Mucosa of descending colon (tissue), 3 donors: ENCODE measurements around the gene TSR1. TPM values are rescaled to one million over a fixed set of nuclear protein-coding genes. Genes with fewer than 3 reads are reported as not detected.

Experiments used
- ATAC-seq: fragments of 200-7000 bp; cut with Tn5 transposase; one replicate; pipeline ENCODE4 v1.9.1; 2020; ENCODE audit warnings: mild to moderate bottlenecking, moderate library complexity
- DNase-seq, 3 donors: peaks; one replicate each; pipeline ENCODE4 v3.0.0-alpha.2; 2020
- H3K36me3 ChIP-seq: fragments of 200-600 bp; one replicate; pipeline ENCODE4 v1.8.0; 2021; ENCODE audit warnings: low read depth, mild to moderate bottlenecking
- H3K4me1 ChIP-seq: fragments of 200-600 bp; one replicate; pipeline ENCODE4 v1.8.0; 2021; ENCODE audit warnings: low read depth, mild to moderate bottlenecking
- H3K4me3 ChIP-seq: fragments of 200-600 bp; one replicate; pipeline ENCODE4 v1.8.0; 2021; ENCODE audit warnings: mild to moderate bottlenecking
- H3K9me3 ChIP-seq: fragments of 200-600 bp; one replicate; pipeline ENCODE4 v1.8.0; 2021; ENCODE audit warnings: mild to moderate bottlenecking
- CTCF ChIP-seq: fragments of 200-600 bp; IDR thresholded peaks from one replicate; pipeline ENCODE4 v1.8.0; 2022; ENCODE audit warnings: antibody characterized with exemption, mild to moderate bottlenecking
- intact Hi-C, 2 donors: fragments of 100-400 bp; cut with DNase I in 1 of 2; cut with micrococcal nuclease in 1 of 2; formaldehyde crosslinking; loops; one replicate each; pipeline versions ENCODE4 v1.11.0 to v1.11.1; 2022; cut with DNase I, micrococcal nuclease
- total RNA-seq, 3 donors: library from RNA; stranded (reverse); fragmentation: NEBNext Ultra II Directional in 2 of 3; extraction: Animal tissue kit (Norgen Biotek cat#: 25700) in 2 of 3; gene quantifications; one replicate each; pipeline versions ENCODE4 v1.2.1 to v1.2.4, GENCODE V29; 2021 to 2023
- donor health status: DM: no; HTN: no; CAD: no; lungs with moderate emphysema.
- donor health status: DM: no; HTN: no; CAD: no.
- donor health status: DM: no; HTN: yes; CAD: no.

The TSR1 gene
- total RNA-seq, 3 donors from 2014 or later, result 13.6 to 23.4 (median 15.4) TPM

- H3K4me1 ChIP-seq, result peaks cover 7% of the 10 kb centered on the region
- H3K9me3 ChIP-seq, result no peaks in the 10 kb centered on the region
- no peak for TF ChIP-seq CTCF
- peaks cover 4% of the 10 kb centered on the region for H3K36me3 ChIP-seq
- H3K4me3 ChIP-seq, result peak overlapping the region; percentile 78
- intact Hi-C loops, result no loop called here
- peak in 2 of 3 donors; percentile 28 to 36 for DNase-seq
- no peak for ATAC-seq
Measured at GRCh38 chr17:2335726-2336214, 487 bp downstream of the TSR1 start.

- no peak for ATAC-seq
- TF ChIP-seq CTCF, result no peak
- no peaks in the 10 kb centered on the region for H3K9me3 ChIP-seq
- DNase-seq, result no peak
- H3K4me1 ChIP-seq, result peaks cover 7% of the 10 kb centered on the region
- H3K4me3 ChIP-seq, result no peak overlapping the region
- intact Hi-C loops, result no loop called here
- peaks cover 4% of the 10 kb centered on the region for H3K36me3 ChIP-seq
Measured at GRCh38 chr17:2331303-2331702, 5.0 kb downstream of the TSR1 start.

GRCh38 chr17:2323629-2324314, 12.5 kb downstream of the TSR1 start:
- no peak for TF ChIP-seq CTCF
- DNase-seq (no peak), ATAC-seq (no peak)
- intact Hi-C loops, result no loop called here
- no peaks in the 10 kb centered on the region for H3K9me3 ChIP-seq
- no peaks in the 10 kb centered on the region for H3K4me1 ChIP-seq
- peaks cover 19% of the 10 kb centered on the region for H3K36me3 ChIP-seq
- no peak overlapping the region for H3K4me3 ChIP-seq

- DNase-seq (no peak), ATAC-seq (no peak)
- intact Hi-C loops, result no loop called here
- peaks cover 19% of the 10 kb centered on the region for H3K36me3 ChIP-seq
- no peak for TF ChIP-seq CTCF
- no peaks in the 10 kb centered on the region for H3K4me1 ChIP-seq
- no peak overlapping the region for H3K4me3 ChIP-seq
- H3K9me3 ChIP-seq, result no peaks in the 10 kb centered on the region
Measured at GRCh38 chr17:2321399-2321798, 14.9 kb downstream of the TSR1 start.

- no peak for TF ChIP-seq CTCF
- H3K4me1 ChIP-seq, result no peaks in the 10 kb centered on the region
- ATAC-seq (no peak), DNase-seq (no peak)
- no peaks in the 10 kb centered on the region for H3K9me3 ChIP-seq
- H3K36me3 ChIP-seq, result peaks cover 6% of the 10 kb centered on the region
- no peak overlapping the region for H3K4me3 ChIP-seq
- intact Hi-C loops, result no loop called here
Measured at GRCh38 chr17:2319051-2319450, 17.2 kb downstream of the TSR1 start.
